DMS53 treated with DMSO at 0.1 percent for 48 hours (cell line): ENCODE measurements around the gene TAGLN3.

Experiments used
- DNase-seq: peaks from one replicate; lab custom pipeline; 2025; ENCODE audit not compliant: unreplicated experiment; lab: John Stamatoyannopoulos, UW

TAGLN3 gene

GRCh38 chr3:112043621-112044201 is 45.0 kb downstream of the TAGLN3 start:
- DNase-seq: peak; percentile 70

- DNase-seq: no peak
Observed at GRCh38 chr3:112046599-112046998, 47.9 kb downstream of the TAGLN3 start.

DNA sequence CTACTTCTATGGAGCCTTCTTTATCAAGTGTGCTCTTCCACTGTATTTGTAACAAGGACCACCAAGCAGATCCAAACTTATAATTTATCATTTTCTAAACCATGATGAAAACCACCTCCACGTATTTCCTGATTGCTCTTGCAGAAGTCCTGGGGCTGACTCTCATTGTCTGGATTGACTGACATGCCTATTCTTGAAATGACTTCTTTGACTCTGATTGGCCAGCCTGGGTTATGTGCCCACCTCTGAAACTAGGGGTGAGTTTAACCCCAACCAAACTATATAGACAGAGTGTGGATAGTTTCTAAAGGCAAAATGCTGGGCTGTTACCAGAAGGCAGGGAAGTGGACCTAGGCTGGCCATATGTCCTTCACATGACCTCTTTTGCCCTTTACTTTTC is 48.5 kb downstream of the TAGLN3 start:
- no peak for DNase-seq

DNA sequence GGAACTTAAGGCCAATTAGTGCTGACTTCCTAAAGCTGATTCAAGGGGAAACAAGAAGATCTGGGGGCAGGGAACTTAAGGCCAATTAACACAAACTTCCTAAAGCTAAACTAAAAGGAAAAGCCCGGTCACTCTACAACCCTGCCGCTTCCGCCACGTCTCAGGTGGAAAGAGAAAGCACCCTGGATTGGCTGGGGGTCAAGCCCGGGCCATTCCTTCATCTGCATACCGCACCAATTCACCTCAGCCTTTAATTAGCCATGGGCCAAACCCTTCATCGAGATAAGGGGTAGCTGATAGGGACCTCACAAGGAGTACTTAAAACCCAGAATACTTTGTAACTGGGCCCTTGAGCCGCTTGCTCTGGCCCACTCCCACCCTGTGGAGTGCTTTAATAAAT is 50.2 kb downstream of the TAGLN3 start:
- no peak for DNase-seq

- DNase-seq: no peak
Observed at GRCh38 chr3:112053229-112053628, 54.5 kb downstream of the TAGLN3 start.

- no peak for DNase-seq
Observed at GRCh38 chr3:112056451-112056929, 57.8 kb downstream of the TAGLN3 start.

DNA sequence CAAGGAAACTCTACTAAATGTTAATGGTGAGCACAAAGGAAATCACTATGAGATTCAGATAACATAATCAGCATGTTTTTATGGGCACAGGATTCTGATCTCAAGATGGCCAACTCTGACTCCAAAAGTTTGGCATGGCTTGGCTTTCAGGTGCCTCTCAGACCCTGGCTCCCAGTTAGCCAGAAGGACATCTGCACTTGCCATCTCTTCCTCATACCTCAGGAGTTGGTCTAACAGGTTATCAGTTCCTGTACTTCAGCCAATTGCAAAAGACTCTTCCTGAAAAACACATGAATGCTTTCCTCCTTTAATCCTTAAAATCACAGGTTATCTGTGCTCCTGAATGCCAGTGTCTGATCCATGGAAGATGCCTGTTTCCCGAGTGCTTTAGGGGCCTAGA is 60.8 kb downstream of the TAGLN3 start:
- no peak for DNase-seq

GRCh38 chr3:112061152-112061551 is 62.4 kb downstream of the TAGLN3 start:
- no peak for DNase-seq
